GM12865 (cell line): Measurements from ENCODE around the gene GJC1.

ENCODE experiments used
- DNase-seq: peaks from one replicate; pipeline ENCODE4 v3.0.0; 2010; ENCODE audit warnings: low read depth
- H3K4me3 ChIP-seq: 2 replicates; pipeline ENCODE4 v1.5.1; 2011; ENCODE audit warnings: mild to moderate bottlenecking, low read depth, low read length, control low read depth
- CTCF ChIP-seq: IDR thresholded peaks from 2 replicates; pipeline ENCODE4 v1.5.1; 2011; ENCODE audit warnings: low read length, control low read depth, low read depth, inconsistent platforms; ENCODE audit not compliant: insufficient read depth; ENCODE audit errors: missing control alignments

GJC1 gene

GRCh38 chr17:44749076-44749979 lies 80.8 kb downstream of the GJC1 start:
- TF ChIP-seq CTCF: no peak
- DNase-seq: no peak
- no peak overlapping the region for H3K4me3 ChIP-seq
